ENCODE measurements around the gene RAMP1.

Gene RAMP1

DNA sequence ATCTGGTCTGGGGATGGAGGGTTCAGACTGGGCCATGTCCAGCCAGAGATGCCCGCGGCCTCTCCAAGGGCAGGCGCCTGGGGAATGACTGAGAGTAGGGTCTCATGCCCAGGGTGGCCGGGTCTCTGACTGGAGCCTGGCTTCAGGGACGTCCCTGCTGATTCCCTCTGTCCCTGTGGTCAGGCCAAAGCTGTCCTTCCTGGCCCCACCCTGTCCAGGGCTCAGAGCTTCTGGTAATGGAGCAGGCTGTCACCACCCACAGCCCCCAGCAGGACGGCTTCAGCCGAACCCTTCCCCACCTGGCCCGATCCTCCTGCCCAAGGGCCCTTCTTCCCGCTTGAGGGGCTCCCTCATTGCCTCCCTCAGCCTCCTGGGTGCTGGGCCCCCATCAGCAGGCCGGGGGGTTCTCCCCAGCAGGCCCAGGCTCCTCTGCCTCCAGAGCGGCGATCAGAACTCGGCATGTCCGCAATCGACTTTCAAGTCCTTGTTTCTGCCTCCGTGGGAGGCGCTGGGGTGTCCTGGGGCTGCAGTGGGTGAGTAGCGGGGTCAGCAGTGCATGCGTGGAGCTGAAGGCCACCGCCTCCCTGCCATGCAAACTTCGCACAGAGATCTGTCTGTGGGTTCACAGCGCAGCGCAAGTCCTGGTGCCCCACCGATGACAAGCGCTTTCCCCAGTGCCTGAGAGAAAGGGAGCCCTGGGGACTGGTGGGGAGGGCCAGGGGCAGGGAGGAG lies 18.3 kb downstream of the RAMP1 start:
- no peak for DNase-seq

GRCh38 chr2:237878321-237879057 lies 19.1 kb downstream of the RAMP1 start:
- DNase-seq: no peak

GRCh38 chr2:237879058-237879430 lies 19.6 kb downstream of the RAMP1 start:
- DNase-seq: no peak

DNA sequence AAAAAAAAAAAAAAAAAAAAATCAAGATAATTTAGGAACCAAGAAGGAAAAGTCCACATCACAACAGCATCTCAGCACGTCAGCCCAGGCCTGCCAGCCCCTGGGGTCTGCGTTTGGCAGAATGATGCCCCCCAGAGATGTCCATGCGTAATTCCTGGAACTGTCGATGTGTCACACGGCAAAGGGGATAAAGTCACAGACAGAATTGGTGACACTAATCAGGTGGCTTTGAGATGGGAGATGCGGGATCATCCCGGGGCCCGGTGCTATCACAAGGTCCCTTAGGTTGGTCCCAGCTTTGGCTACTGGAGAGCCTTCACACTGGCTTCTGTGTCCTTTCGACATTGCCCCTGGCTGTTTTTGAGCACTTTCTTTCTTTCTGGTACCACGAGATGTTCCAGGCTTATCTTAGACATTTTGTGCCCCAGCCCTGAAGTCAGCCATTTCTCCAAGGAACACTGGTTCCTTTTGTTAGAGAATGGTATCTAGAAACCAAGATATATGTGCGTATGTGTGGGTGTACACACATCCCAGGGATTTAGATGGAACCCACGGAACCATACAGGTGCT lies 20.7 kb downstream of the RAMP1 start:
- DNase-seq: no peak

- DNase-seq: no peak
Observed at GRCh38 chr2:237882510-237883481, 23.4 kb downstream of the RAMP1 start.

- DNase-seq: no peak
Observed at GRCh38 chr2:237883951-237884446, 24.6 kb downstream of the RAMP1 start.

DNA sequence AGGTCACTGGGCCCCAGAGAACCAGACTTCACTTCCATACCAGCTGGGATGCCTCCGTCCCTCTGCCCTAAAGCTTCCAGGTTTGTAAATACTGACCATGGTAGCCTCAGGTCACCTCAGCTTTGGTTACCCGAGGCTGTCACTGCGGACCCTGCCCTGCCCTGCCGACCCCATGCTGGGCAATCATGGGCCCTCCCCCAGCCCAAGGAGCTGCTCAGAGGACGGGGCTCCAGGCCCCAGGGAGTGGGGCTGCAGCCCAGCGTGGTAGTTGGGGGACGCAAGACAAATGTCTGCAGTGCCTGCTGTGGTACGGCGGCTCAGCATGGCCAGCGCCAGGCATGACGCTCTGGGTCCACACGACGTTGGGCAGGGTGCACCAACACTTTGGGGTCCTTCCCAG lies 25.3 kb downstream of the RAMP1 start:
- DNase-seq: no peak

DNA sequence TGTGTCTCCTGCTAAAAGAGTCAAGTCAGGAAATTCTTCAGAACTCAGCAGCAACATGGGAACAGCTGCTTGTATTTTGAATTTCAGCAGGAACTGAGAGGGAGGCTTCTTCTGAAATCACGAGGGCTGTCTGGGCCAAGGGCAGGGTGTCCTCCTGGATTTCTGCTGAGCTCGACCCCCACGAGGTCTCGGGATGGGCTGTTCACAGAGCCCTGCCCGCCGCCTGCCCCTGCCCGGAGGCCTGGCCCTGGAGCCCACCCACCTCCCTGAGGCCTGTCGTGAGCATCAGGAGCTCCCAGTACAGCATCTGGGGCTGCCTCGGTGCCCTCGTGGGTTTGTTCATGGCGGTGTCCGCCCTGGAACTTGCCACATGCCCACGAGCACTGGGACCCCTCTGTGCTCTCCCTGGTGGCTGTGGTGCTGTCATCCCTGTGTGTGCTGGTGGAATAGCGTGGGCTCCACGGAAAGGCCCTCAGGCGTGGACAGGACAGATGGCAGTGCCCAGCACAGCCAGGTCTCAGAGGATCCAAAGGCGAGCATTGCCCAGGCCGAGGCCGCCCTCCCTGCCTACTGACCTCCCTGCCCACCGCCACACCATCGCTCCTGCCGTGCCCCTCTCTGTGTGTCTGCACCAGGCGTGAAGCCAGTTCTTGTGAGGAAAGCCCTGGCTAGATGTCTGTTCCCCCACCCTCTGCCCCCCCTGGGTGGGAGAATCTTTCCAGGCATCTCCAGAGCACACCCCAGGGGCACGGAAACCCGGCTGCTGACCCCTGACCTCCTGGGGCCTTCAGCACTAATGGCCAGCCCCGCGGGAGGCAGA lies 25.9 kb downstream of the RAMP1 start:
- no peak for DNase-seq

GRCh38 chr2:237885931-237886684 lies 26.7 kb downstream of the RAMP1 start:
- no peak for DNase-seq

- no peak for DNase-seq
Observed at GRCh38 chr2:237886685-237887481, 27.5 kb downstream of the RAMP1 start.

DNA sequence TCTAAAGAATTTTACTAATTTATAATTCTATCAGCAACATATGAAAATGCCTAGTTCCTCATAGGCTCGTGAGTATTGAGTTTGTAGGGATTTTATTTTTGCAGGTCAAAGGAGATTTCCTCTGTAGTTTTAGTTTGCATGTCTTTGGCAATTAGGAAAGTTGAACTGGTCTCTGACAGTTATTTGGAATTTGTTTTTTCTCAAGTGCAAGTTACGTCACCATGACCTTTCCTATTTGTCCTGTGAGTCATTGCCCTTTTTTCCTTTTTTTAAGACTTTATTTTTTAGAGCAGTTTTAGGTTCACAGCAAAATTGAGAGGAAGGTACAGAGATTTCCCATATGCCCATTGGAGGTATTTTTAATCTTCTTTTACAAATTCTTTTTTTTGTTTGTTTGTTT lies 29.0 kb downstream of the RAMP1 start:
- DNase-seq: no peak

DNA sequence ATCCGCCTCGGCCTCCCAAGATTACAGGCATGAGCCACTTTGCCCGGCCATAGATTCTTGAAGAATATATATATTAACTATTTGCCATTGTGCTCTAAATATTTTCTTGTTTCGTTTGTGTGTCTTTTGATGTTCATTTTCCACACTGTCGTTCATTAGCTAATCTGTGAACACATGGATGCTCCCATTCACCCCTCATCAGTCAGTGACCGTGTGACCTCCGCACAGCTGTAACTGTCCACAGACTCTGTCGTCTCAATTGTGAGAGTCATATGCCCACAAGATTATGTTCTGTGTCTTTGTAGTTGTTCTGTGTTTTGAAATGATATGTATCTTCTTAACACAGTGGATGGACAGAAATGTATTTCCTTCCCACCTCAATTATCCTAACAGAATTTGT lies 29.6 kb downstream of the RAMP1 start:
- DNase-seq: no peak

DNA sequence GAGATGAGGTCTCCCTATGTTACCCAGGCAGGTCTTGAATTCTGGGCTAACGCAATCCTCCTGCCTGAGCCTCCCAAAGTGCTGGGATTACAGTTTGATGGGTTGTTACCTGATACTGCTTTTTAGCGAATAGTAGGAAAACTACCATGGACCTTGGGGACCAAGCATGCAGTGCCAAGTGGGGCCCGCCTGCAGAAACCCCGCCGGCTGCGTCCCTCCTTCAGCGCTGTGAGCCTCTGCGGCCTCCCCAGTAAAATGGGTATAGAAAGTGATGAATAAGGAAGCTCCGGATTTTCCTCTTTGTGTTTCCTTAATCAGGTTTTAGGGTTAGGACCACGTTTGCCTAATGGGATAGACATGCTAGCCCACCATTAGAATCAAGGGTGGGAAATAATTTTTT lies 30.4 kb downstream of the RAMP1 start:
- no peak for DNase-seq

DNA sequence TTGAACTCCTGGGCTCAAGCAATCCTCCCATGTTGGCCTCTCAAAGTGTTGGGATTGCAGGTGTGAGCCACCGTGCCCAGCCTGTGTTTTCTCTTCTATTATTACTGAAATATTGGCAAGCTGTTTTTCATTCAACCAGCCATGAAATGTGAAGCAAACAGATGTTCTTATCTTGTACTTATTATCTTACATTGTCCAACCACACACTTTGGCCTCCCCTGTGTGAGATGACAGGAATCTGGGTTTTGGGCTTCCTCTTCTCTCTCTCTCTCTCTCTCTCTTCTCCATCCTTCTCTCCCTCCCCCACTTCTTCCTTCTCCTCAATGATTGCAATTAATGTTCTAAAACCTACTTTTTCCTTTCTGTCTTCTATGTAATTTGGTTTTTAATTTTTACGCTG lies 33.1 kb downstream of the RAMP1 start:
- DNase-seq: no peak

- no peak for DNase-seq
Observed at GRCh38 chr2:237892984-237893595, 33.7 kb downstream of the RAMP1 start.

GRCh38 chr2:237894396-237894979 lies 35.1 kb downstream of the RAMP1 start:
- DNase-seq: no peak

DNA sequence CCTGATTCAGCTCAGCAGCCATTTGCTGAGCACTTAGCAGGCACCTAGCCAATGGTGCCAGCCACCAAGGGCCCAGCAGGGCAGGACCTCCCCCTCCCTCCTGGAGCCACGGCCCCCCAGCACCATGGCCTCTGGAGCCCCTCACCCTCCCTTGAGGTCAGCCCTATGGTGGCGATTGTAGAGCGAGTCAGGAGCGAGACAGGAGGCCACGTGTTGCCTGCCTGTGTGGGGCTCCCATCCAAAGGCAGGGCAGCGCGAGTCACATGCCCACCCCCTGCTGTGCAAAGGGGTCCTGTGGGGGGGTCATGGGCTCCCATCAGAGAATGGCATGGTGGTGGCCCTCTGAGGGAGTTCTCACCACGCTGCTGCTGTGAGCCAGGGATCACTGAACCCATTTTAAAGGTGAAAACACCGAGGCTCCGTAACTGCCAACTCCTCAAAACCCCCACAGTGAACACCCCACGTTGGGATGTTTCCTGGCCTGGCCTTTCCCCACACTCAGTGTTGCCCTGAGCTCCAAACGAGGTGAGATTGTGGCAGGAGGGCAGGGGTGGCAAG lies 35.6 kb downstream of the RAMP1 start:
- DNase-seq: no peak

DNA sequence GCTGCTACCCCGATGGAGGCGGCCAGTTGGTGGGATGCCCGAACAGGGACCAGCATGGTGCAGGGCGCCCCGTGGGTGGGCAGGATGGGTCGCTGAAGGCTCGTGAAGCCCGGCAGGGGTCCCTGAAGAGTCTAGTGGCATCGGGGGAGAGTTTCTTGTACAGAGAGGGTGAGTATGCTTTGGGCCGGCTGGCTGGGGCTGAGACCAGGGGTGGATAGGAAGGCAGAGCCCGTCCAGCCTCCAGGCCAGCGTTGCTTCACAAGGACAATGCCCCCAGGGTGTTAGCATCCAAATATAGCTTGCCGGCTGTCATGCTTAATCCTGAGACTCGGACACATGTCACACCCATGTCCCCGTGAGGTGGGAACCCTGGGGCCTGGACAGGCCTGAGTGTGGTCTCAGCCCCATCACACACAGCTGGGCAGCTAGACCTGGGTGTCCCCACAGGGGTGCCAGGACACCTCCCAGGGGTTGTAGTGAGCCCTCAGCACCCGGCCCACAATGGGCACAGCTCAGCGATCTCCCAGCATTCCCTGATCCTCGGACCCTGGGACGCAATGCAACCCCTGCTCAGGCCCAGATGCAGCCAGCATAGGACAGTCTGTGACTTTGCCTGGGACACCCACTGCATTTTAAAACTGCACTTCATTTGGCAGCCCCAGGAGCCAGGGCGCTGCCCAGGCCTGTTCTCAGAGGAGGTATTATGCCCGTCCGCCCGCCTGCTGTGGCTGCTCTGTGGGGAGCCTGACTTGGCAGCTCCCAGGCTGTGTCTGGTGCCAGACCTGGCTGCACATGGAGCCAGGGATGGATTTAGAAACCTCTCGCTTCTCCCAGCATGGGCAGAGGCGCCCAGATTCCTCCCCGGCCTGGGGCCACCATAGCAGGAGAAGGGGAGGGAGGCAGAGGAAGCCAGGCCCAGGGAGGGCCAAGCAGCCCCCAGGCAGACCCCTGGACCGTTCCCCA lies 36.4 kb downstream of the RAMP1 start:
- no peak for DNase-seq

All from AML-193 (cell line).